Measurements from ENCODE around the gene FMNL2. TPM values are rescaled to one million over a fixed set of nuclear protein-coding genes. Genes with fewer than 3 reads are reported as not detected.
A peak's percentile ranks its signal among the peaks of the same experiment; 100 is the strongest.

FMNL2 gene
- total and polyA plus RNA-seq, 4 donors: 1.5 to 9.3 (median 5.1) TPM

DNA sequence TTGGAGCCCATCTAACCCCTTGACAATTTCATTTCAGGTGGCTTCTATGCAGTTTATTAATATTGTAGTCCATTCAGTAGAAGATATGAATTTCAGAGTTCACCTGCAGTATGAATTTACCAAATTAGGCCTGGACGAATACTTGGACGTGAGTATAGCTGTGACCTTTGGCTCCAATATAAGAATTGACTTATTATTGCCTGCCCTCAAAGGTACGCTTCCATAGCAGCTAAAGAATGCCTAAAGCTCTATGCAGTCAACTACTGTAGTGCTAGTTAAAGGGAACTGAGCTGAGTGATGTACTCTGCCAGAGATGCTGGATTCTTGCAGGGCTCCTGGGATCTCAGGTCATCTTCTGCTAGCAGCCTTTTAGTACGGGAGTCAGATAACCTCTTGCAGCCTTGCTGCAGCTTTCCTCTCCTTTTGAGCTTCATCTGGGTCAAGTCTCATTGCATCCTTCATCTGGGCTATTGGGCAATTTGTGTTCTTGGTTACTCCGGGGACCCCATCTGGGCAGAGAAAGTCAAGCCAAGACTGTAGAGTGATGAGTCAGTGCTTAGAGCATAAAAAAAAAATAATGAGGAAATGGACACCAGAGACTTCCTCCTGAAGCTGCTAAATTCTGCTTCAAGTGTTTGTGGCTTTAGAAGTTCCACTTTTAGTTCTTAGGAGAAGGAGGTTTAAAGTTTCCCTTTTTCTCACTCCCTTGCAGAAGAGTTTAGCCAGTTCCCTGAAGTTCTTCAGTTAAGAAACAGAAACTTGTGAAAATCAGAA, 276.7 kb downstream of the FMNL2 start:
- H3K36me3 ChIP-seq (ENCODE audit: control insufficient read depth in 4 of 4, insufficient read depth in 3 of 4, low read depth in 1 of 4, low read length in 3 of 4): no peaks in the 10 kb centered on the region
- WGBS: 71% methylated on average over 5 of the region's 5 CpGs
- TF ChIP-seq EGR1 (IDR thresholded peaks at IDR 0.05; ENCODE audit: low read depth in 2 of 2) (no peak), FOXA2 (IDR thresholded peaks at IDR 0.05) (no peak), REST (IDR thresholded peaks at IDR 0.05) (no peak), RAD21 (IDR thresholded peaks at IDR 0.05) (no peak), YY1 (IDR thresholded peaks at IDR 0.05) (no peak), JUND (IDR thresholded peaks at IDR 0.05) (no peak), TAF1 (conservative IDR thresholded peaks at IDR 0.05) (no peak)
- H3K27ac ChIP-seq (ENCODE audit: low read depth in 1 of 2, low read length in 2 of 2): peak overlapping the region; percentile 56 to 81
- no peaks in the 10 kb centered on the region for H3K4me1 ChIP-seq (ENCODE audit: control insufficient read depth in 4 of 4, insufficient read depth in 4 of 4, low read length in 3 of 4)
- H3K9me3 ChIP-seq (ENCODE audit: control insufficient read depth in 4 of 4, low read length in 3 of 4): no peaks in the 10 kb centered on the region
- H3K9ac ChIP-seq (ENCODE audit: low read depth in 1 of 2, low read length in 2 of 2): no peak overlapping the region
- H3K4me3 ChIP-seq (ENCODE audit: low read depth in 1 of 3, low read length in 3 of 3): no peak overlapping the region
- no peak for DNase-seq (ENCODE audit: low spot score)
- no peaks in the 10 kb centered on the region for H3K27me3 ChIP-seq (ENCODE audit: control insufficient read depth in 4 of 4, insufficient read depth in 4 of 4, low read length in 3 of 4)

- Histone ChIP-seq H3K27ac (ENCODE audit: low read depth in 1 of 2, low read length in 2 of 2) (no peak overlapping the region), H3K9ac (ENCODE audit: low read depth in 1 of 2, low read length in 2 of 2) (no peak overlapping the region), H3K9me3 (ENCODE audit: control insufficient read depth in 4 of 4, low read length in 3 of 4) (no peaks in the 10 kb centered on the region), H3K36me3 (ENCODE audit: control insufficient read depth in 4 of 4, insufficient read depth in 3 of 4, low read depth in 1 of 4, low read length in 3 of 4) (no peaks in the 10 kb centered on the region), H3K4me1 (ENCODE audit: control insufficient read depth in 4 of 4, insufficient read depth in 4 of 4, low read length in 3 of 4) (no peaks in the 10 kb centered on the region), H3K4me3 (ENCODE audit: low read depth in 1 of 3, low read length in 3 of 3) (no peak overlapping the region), H3K27me3 (ENCODE audit: control insufficient read depth in 4 of 4, insufficient read depth in 4 of 4, low read length in 3 of 4) (no peaks in the 10 kb centered on the region)
- no peak for TF ChIP-seq HNF4A (conservative IDR thresholded peaks at IDR 0.05)
- TF ChIP-seq MAX (IDR thresholded peaks at IDR 0.05): no peak
- no peak for TF ChIP-seq HNF4G (IDR thresholded peaks at IDR 0.05)
- no peak for TF ChIP-seq RAD21 (IDR thresholded peaks at IDR 0.05)
- no peak for TF ChIP-seq YY1 (IDR thresholded peaks at IDR 0.05)
- no peak for TF ChIP-seq NR2F2 (IDR thresholded peaks at IDR 0.05)
- TF ChIP-seq REST (IDR thresholded peaks at IDR 0.05): no peak
- TF ChIP-seq, protein P1, sequence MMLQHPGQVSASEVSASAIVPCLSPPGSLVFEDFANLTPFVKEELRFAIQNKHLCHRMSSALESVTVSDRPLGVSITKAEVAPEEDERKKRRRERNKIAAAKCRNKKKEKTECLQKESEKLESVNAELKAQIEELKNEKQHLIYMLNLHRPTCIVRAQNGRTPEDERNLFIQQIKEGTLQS (IDR thresholded peaks at IDR 0.05): no peak
- no peak for TF ChIP-seq EGR1 (IDR thresholded peaks at IDR 0.05; ENCODE audit: low read depth in 2 of 2)
- no peak for TF ChIP-seq GABPA (IDR thresholded peaks at IDR 0.05 in 1 of 2, conservative IDR thresholded peaks at IDR 0.05 in 1 of 2)
- no peak for DNase-seq (ENCODE audit: low spot score)
- 92% methylated on average over 2 of the region's 2 CpGs for WGBS
Measured at GRCh38 chr2:152613235-152613634, 278.3 kb downstream of the FMNL2 start.
